Cardiac fibroblast (primary cell): ENCODE data around the gene DNMBP.

Source experiments
- DNase-seq, 2 donors: peaks; one replicate each; pipeline versions ENCODE4 v3.0.0 to v3.0.0-alpha.2; 2010; ENCODE audit warnings: low read depth in 2 of 2
- H3K4me3 ChIP-seq, 2 donors: replicated peaks in 1 of 2; 1 replicate in 1 of 2; 2 replicates in 1 of 2; pipeline ENCODE4 v1.5.1; 2011; ENCODE audit warnings: low read depth in 2 of 2, low read length in 2 of 2, mild to moderate bottlenecking in 2 of 2, moderate library complexity in 1 of 2
- TF ChIP-seq, protein P1 (sequence below): IDR thresholded peaks from one replicate; pipeline ENCODE4 v1.5.1; 2011; ENCODE audit warnings: low read depth, mild to moderate bottlenecking, low read length, inconsistent platforms

The DNMBP gene

GRCh38 chr10:100043344-100043743 lies 33.6 kb upstream of the DNMBP start:
- no peak overlapping the region for H3K4me3 ChIP-seq
- TF ChIP-seq, protein P1, sequence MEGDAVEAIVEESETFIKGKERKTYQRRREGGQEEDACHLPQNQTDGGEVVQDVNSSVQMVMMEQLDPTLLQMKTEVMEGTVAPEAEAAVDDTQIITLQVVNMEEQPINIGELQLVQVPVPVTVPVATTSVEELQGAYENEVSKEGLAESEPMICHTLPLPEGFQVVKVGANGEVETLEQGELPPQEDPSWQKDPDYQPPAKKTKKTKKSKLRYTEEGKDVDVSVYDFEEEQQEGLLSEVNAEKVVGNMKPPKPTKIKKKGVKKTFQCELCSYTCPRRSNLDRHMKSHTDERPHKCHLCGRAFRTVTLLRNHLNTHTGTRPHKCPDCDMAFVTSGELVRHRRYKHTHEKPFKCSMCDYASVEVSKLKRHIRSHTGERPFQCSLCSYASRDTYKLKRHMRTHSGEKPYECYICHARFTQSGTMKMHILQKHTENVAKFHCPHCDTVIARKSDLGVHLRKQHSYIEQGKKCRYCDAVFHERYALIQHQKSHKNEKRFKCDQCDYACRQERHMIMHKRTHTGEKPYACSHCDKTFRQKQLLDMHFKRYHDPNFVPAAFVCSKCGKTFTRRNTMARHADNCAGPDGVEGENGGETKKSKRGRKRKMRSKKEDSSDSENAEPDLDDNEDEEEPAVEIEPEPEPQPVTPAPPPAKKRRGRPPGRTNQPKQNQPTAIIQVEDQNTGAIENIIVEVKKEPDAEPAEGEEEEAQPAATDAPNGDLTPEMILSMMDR, result no peak
- DNase-seq, result no peak

DNA sequence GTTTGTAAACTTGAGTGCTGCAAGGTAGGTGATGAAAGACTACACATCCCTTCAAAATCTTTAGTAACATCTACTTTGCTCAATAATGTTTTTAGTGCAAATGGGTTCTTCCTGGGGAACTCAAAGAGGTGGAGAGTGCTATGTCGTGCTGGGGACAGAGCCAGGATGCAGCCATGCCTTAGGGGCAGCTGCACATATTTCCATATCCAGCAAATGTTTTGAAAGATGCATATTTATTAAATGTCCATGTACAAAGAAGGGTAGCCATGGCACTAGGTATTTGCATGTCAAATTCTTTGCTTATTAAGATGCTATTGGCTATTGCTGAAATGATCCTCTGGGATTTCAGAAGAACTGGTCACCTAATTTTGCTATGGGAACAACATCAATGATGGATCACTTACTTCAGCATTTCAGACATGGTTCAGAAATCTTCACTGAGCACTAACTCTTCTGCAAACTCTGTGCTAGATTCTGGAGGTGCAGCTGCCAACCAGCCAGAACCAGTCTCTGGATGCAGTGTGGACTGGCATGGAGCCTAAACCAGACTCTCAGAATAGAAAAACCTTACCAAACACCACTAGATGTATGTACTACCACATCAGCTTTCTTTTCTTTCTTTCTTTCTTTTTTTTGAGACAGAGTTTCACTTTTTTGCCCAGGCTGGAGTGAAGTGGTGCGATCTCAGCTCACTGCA lies 31.7 kb upstream of the DNMBP start:
- H3K4me3 ChIP-seq, result no peak overlapping the region
- TF ChIP-seq, protein P1, result no peak
- DNase-seq, result peak in 1 of 2 donors; percentile 8

GRCh38 chr10:100038561-100039071 lies 28.9 kb upstream of the DNMBP start:
- TF ChIP-seq, protein P1, result no peak

GRCh38 chr10:100037758-100038315 lies 28.1 kb upstream of the DNMBP start:
- peak in 1 of 2 donors; percentile 42 for DNase-seq
- TF ChIP-seq, protein P1, result no peak
- no peak overlapping the region for H3K4me3 ChIP-seq

More at GRCh38 chr10:100038561-100039071, 28.9 kb upstream of the DNMBP start:
- peak; percentile 26 to 53 for DNase-seq
- H3K4me3 ChIP-seq, result no peak overlapping the region

DNA sequence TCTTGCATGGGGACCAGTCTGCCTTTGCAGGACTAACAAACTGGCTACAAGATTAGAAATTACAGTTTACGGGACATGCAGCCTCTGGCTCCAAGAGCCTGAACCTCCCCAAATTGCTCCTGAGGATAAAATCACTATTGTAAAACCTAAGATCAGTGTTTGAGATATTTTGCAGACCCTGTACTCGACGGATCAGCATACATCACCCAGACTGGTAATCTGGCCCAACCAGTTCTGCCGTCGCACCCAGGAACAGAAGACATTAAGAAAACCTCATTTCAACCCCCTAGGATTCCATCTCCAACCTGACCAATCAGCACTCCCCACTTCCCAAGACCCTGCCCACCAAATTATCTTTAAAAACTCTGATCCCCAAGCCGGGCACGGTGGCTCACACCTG lies 27.1 kb upstream of the DNMBP start:
- DNase-seq, result no peak
- TF ChIP-seq, protein P1, result no peak

DNA sequence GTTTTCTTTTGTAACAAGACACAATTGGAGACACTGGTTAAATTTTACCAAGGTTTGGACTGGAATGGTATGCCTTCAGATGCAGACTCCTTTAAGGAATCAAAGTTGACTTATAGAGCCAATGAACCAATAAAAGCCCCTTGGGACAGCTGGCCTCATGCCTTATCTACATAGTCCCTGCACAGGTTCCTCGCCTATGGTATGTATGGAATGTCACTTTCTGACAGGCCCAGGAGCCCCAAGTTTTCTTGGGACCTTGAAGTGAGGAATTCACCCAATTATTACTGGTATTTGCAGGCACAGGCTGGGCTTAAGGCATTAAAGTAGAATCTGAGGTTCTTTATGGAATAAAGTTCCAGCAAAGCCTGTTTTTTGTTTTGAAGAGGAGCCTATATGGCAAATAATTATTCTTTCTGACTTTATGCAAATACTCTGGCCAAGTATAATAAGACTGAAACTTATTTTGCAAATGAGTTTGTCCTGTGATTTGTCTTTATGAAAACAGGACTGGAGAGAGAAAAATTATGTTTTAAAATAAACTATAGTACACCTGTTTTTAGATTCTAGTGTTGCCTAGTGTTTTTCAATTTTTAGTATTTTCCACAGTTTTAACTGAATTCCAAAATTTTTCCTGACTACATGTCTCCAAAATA lies 24.1 kb upstream of the DNMBP start:
- DNase-seq, result no peak
- TF ChIP-seq, protein P1, result no peak
- H3K4me3 ChIP-seq, result no peak overlapping the region

More for the DNA sequence above, 27.1 kb upstream of the DNMBP start:
- H3K4me3 ChIP-seq, result no peak overlapping the region
